Osteocyte (in vitro differentiated cells): ENCODE results near the gene SLC22A17. TPM values are rescaled to one million over a fixed set of nuclear protein-coding genes. Genes with fewer than 3 reads are reported as not detected.

Source experiments
- DNase-seq: peaks from one replicate; pipeline ENCODE4 v3.0.0; 2021; ENCODE audit warnings: mixed read lengths; ENCODE audit not compliant: unreplicated experiment; ENCODE audit errors: extremely low spot score
- H3K27ac Mint-ChIP-seq: one replicate; pipeline ENCODE4 v1.8.0; 2021; ENCODE audit warnings: mild to moderate bottlenecking, mixed read lengths; ENCODE audit not compliant: unreplicated experiment
- H3K27me3 Mint-ChIP-seq: one replicate; pipeline ENCODE4 v1.8.0; 2021; ENCODE audit warnings: mixed read lengths; ENCODE audit not compliant: unreplicated experiment
- H3K36me3 Mint-ChIP-seq: one replicate; pipeline ENCODE4 v1.8.0; 2021; ENCODE audit warnings: mixed read lengths; ENCODE audit not compliant: unreplicated experiment
- H3K4me1 Mint-ChIP-seq: one replicate; pipeline ENCODE4 v1.8.0; 2021; ENCODE audit warnings: mixed read lengths; ENCODE audit not compliant: unreplicated experiment
- H3K4me3 Mint-ChIP-seq: one replicate; pipeline ENCODE4 v1.8.0; 2021; ENCODE audit warnings: mild to moderate bottlenecking, moderate library complexity, mixed read lengths; ENCODE audit not compliant: unreplicated experiment
- H3K9me3 Mint-ChIP-seq: one replicate; pipeline ENCODE4 v1.8.0; 2021; ENCODE audit warnings: mixed read lengths; ENCODE audit not compliant: unreplicated experiment
- total RNA-seq: library from RNA; stranded (reverse); gene quantifications from 2 replicates; pipeline ENCODE4 v1.2.1, GENCODE V29; 2021
- TF ChIP-seq, protein P1 (sequence below): fragments of 200-600 bp; sonication (generic); IDR thresholded peaks from 2 replicates; pipeline ENCODE4 v1.5.0; 2021; ENCODE audit warnings: antibody characterized with exemption, mild to moderate bottlenecking, moderate library complexity

Gene SLC22A17
- total RNA-seq, 1 donor from 2014 or later: 42.7 TPM

DNA sequence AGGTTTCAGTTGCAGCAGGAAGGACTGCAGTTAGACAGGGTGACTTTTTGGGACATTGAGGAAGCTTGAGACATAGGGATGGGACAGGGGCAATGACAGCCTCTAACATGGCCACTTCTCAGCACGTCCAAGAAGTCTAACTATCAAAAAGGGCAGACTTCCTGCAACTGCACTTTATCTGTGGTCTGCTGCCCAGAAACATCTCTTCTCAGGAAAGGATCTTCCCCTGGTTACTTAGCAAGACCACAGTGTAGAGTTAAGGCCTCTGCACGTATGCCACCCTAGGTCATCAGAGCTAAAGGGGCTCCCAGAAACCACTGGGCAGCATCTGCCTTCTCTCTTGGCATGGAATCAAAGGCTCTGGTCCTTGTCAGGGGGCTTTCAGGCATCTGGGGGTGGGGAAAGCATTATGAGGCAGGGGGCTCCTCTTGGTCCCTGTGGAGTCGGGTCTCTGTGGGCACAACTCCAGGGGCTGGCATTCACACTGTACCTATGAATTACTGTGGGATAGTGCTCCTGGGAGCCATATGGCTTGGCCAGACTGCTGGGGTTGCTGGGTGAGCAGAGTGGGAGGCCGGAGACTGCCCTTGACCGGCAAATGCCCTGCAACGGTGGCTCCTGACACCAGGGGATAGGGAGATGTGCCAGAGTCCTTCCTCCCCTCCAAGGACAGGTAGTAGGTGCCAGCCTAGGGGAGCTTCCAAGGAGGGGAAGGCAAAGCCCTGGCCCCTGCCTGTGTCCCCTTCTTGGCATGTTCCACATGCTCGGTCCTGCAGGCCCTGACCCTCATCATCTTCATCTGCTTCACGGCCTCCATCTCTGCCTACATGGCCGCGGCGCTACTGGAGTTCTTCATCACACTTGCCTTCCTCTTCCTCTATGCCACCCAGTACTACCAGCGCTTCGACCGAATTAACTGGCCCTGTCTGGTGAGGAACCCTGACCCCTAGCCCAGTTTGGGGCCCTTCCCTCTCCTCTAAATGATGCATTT, 25.2 kb upstream of the SLC22A17 start:
- DNase-seq: no peak
- no peak overlapping the region for H3K4me3 Mint-ChIP-seq
- no peak overlapping the region for H3K27ac Mint-ChIP-seq
- H3K9me3 Mint-ChIP-seq: no peaks in the 10 kb centered on the region
- H3K27me3 Mint-ChIP-seq: peaks cover 24% of the 10 kb centered on the region
- H3K36me3 Mint-ChIP-seq: no peaks in the 10 kb centered on the region
- TF ChIP-seq, protein P1, sequence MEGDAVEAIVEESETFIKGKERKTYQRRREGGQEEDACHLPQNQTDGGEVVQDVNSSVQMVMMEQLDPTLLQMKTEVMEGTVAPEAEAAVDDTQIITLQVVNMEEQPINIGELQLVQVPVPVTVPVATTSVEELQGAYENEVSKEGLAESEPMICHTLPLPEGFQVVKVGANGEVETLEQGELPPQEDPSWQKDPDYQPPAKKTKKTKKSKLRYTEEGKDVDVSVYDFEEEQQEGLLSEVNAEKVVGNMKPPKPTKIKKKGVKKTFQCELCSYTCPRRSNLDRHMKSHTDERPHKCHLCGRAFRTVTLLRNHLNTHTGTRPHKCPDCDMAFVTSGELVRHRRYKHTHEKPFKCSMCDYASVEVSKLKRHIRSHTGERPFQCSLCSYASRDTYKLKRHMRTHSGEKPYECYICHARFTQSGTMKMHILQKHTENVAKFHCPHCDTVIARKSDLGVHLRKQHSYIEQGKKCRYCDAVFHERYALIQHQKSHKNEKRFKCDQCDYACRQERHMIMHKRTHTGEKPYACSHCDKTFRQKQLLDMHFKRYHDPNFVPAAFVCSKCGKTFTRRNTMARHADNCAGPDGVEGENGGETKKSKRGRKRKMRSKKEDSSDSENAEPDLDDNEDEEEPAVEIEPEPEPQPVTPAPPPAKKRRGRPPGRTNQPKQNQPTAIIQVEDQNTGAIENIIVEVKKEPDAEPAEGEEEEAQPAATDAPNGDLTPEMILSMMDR: no peak
- peaks cover 4% of the 10 kb centered on the region for H3K4me1 Mint-ChIP-seq

DNA sequence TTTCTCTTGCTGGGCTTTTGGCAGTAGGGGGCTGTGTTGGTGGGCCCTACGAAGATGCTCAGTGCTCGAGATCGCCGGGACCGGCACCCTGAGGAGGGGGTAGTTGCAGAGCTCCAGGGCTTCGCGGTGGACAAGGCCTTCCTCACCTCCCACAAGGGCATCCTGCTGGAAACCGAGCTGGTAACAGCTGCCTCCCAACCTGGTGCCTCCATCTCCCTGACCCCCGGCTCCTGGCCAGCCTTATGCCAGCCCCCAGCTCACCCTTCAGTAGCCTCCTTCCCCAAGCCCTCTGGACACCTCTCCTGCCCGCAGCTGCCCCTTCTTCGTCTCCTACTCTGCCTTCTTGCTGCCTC, 24.5 kb upstream of the SLC22A17 start:
- Mint-ChIP-seq H3K27ac (no peak overlapping the region), H3K27me3 (peaks cover 24% of the 10 kb centered on the region), H3K4me1 (peaks cover 4% of the 10 kb centered on the region), H3K9me3 (no peaks in the 10 kb centered on the region), H3K36me3 (no peaks in the 10 kb centered on the region), H3K4me3 (no peak overlapping the region)
- TF ChIP-seq, protein P1: no peak
- DNase-seq: no peak

DNA sequence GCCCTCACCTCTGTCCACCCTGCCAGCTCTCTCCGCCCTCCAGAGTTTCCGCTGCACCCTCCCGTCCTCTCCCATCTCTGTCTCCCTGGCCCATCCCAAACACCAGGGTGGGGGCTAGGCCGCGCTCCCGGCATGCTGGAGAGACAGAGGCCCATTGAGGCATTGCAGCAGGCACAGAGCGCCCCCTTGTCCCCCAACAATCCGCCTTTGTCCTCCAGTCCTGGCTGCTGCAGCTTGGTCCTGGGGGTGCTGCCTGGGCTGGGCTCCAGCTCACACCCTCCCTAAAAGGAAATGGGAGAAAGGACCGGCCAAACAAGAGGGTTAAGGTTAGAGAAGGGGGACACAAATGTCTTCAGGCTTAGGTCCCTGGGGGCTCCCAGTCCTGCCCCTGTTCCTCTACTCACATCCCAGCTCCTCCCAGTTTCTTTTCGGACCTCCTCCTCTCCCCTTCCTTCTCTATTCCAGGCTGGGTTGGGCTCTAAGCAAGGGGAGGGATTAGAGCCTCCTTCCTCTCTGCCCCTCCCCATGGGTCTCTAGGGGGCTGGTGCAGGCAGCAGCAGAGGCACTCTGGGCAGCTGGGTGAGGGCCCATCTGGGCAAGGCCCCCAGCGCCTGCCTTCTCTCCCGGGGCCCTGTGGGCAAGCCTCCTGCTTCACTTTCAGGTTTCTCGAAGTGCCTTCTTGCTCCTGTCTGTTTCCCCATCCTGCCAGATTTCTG, 24.0 kb upstream of the SLC22A17 start, which contains the start of gene CMTM5:
CMTM5 (plus strand) TSS at position 565 of the 716 bp plus-strand sequence. CDS start 206 bp downstream, outside the sequence.
- H3K9me3 Mint-ChIP-seq: no peaks in the 10 kb centered on the region
- TF ChIP-seq, protein P1: no peak
- peaks cover 4% of the 10 kb centered on the region for H3K4me1 Mint-ChIP-seq
- H3K36me3 Mint-ChIP-seq: no peaks in the 10 kb centered on the region
- no peak for DNase-seq
- H3K4me3 Mint-ChIP-seq: no peak within 1 kb of the TSS
- H3K27me3 Mint-ChIP-seq: peaks cover 19% of the 10 kb centered on the region
- no peak within 1 kb of the TSS for H3K27ac Mint-ChIP-seq

DNA sequence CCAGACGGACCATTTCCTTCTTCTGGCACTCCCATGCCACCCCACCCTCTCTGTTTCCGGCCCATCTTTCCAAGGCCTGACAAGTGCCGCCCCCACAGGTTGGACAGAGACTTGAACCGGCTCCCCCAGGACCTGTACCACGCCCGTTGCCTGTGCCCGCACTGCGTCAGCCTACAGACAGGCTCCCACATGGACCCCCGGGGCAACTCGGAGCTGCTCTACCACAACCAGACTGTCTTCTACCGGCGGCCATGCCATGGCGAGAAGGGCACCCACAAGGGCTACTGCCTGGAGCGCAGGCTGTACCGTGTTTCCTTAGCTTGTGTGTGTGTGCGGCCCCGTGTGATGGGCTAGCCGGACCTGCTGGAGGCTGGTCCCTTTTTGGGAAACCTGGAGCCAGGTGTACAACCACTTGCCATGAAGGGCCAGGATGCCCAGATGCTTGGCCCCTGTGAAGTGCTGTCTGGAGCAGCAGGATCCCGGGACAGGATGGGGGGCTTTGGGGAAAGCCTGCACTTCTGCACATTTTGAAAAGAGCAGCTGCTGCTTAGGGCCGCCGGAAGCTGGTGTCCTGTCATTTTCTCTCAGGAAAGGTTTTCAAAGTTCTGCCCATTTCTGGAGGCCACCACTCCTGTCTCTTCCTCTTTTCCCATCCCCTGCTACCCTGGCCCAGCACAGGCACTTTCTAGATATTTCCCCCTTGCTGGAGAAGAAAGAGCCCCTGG, 23.0 kb upstream of the SLC22A17 start:
- no peaks in the 10 kb centered on the region for H3K9me3 Mint-ChIP-seq
- DNase-seq: no peak
- H3K36me3 Mint-ChIP-seq: no peaks in the 10 kb centered on the region
- peaks cover 19% of the 10 kb centered on the region for H3K27me3 Mint-ChIP-seq
- peaks cover 4% of the 10 kb centered on the region for H3K4me1 Mint-ChIP-seq
- TF ChIP-seq, protein P1: no peak
- no peak overlapping the region for H3K4me3 Mint-ChIP-seq
- no peak overlapping the region for H3K27ac Mint-ChIP-seq
